GM12892 (cell line): ENCODE data around the gene ARMS2.

Experiments used
- POLR2A ChIP-seq: IDR thresholded peaks from 2 replicates; pipeline ENCODE4 v1.6.1; 2011; ENCODE audit warnings: low read depth, low read length, control low read depth
- TAF1 ChIP-seq: IDR thresholded peaks from 2 replicates; pipeline ENCODE4 v1.6.1; 2011; ENCODE audit warnings: low read depth, mild to moderate bottlenecking, control low read depth, low read length, borderline replicate concordance

DNA sequence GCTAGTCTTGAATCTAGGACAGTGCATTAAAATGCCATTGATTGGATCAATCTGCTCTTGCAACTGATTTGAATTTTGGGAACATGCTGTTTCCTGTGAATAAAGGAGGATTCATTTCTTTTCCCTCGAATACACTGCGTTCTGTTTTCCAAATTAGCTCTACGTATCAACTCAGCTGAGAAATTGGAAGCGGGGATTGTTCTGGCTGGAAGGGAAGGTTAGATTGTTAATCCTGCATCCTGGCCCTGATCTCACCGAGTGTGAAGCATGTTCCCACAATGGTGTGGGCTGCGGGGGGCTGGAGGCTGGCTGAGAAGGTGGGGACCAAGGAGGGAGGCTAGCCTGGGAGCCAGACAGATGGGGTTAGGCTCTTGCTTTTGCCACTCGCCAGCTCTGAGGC is 24.5 kb downstream of the ARMS2 start:
- no peak for TF ChIP-seq POLR2A
- no peak for TF ChIP-seq TAF1
